Measurements from ENCODE around the gene TTC39B.

Gene TTC39B

GRCh38 chr9:15221746-15222145, 85.3 kb downstream of the TTC39B start:
- no peak for DNase-seq

GRCh38 chr9:15220658-15221318, 86.2 kb downstream of the TTC39B start:
- DNase-seq, result no peak

- no peak for DNase-seq
Measured at GRCh38 chr9:15219546-15219945, 87.5 kb downstream of the TTC39B start.

- DNase-seq, result no peak
Measured at GRCh38 chr9:15218994-15219393, 88.0 kb downstream of the TTC39B start.

- DNase-seq, result no peak
Measured at GRCh38 chr9:15213249-15213648, 93.8 kb downstream of the TTC39B start.

- no peak for DNase-seq
Measured at GRCh38 chr9:15211815-15212495, 95.1 kb downstream of the TTC39B start.

GRCh38 chr9:15211160-15211814, 95.7 kb downstream of the TTC39B start:
- DNase-seq, result peak; percentile 73

- no peak for DNase-seq
Measured at GRCh38 chr9:15206903-15207696, 99.9 kb downstream of the TTC39B start.

GRCh38 chr9:15205632-15206420, 101.2 kb downstream of the TTC39B start:
- DNase-seq, result no peak

- DNase-seq, result no peak
Measured at GRCh38 chr9:15203581-15203980, 103.4 kb downstream of the TTC39B start.

GRCh38 chr9:15200111-15200510, 106.9 kb downstream of the TTC39B start:
- no peak for DNase-seq

- no peak for DNase-seq
Measured at GRCh38 chr9:15192856-15193255, 114.2 kb downstream of the TTC39B start.

- no peak for DNase-seq
Measured at GRCh38 chr9:15191378-15191777, 115.6 kb downstream of the TTC39B start.

- DNase-seq, result no peak
Measured at GRCh38 chr9:15189481-15189880, 117.5 kb downstream of the TTC39B start.

GRCh38 chr9:15187589-15187988, 119.4 kb downstream of the TTC39B start:
- DNase-seq, result no peak

GRCh38 chr9:15182730-15183129, 124.3 kb downstream of the TTC39B start:
- no peak for DNase-seq

GRCh38 chr9:15182101-15182551, 124.9 kb downstream of the TTC39B start:
- DNase-seq, result no peak

- DNase-seq, result no peak
Measured at GRCh38 chr9:15180124-15180523, 126.9 kb downstream of the TTC39B start.

- DNase-seq, result no peak
Measured at GRCh38 chr9:15178631-15179030, 128.4 kb downstream of the TTC39B start.

GRCh38 chr9:15176836-15177235, 130.2 kb downstream of the TTC39B start:
- DNase-seq, result no peak

GRCh38 chr9:15163931-15164330, 143.1 kb downstream of the TTC39B start:
- no peak for DNase-seq

GRCh38 chr9:15161753-15162152, 145.3 kb downstream of the TTC39B start:
- DNase-seq, result no peak

All from NCI-H1436 (cell line).